ENCODE data around the gene CLIC5.

DNA sequence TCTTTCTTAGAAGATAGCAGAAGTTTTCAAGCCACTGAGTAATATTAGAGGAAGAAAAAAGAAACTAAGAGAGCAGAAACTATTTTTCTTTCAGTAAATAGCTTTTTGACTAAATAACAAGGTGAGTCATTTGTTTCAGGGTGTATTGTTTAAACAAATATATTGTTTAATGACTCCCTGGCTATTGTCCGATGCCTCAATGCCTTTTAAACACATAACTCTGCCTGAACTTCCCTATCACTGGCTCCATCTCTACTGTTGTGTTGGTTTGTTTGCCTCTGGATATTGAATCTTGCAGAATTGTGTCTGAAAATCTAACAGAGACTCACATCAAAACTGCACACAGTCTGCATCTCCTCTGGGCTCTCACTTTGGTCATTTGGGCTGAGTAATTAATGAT is 19.6 kb upstream of the CLIC5 start:
- TF ChIP-seq, protein P1, sequence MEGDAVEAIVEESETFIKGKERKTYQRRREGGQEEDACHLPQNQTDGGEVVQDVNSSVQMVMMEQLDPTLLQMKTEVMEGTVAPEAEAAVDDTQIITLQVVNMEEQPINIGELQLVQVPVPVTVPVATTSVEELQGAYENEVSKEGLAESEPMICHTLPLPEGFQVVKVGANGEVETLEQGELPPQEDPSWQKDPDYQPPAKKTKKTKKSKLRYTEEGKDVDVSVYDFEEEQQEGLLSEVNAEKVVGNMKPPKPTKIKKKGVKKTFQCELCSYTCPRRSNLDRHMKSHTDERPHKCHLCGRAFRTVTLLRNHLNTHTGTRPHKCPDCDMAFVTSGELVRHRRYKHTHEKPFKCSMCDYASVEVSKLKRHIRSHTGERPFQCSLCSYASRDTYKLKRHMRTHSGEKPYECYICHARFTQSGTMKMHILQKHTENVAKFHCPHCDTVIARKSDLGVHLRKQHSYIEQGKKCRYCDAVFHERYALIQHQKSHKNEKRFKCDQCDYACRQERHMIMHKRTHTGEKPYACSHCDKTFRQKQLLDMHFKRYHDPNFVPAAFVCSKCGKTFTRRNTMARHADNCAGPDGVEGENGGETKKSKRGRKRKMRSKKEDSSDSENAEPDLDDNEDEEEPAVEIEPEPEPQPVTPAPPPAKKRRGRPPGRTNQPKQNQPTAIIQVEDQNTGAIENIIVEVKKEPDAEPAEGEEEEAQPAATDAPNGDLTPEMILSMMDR (IDR thresholded peaks at IDR 0.05; ENCODE audit: insufficient read depth, low read length) = no peak
- no peak for TF ChIP-seq POLR2AphosphoS5 (IDR thresholded peaks at IDR 0.05; ENCODE audit: low read depth)

Measured in HL-60 (cell line).